Measurements from ENCODE around the gene NPTX2.

- TF ChIP-seq, protein P1, sequence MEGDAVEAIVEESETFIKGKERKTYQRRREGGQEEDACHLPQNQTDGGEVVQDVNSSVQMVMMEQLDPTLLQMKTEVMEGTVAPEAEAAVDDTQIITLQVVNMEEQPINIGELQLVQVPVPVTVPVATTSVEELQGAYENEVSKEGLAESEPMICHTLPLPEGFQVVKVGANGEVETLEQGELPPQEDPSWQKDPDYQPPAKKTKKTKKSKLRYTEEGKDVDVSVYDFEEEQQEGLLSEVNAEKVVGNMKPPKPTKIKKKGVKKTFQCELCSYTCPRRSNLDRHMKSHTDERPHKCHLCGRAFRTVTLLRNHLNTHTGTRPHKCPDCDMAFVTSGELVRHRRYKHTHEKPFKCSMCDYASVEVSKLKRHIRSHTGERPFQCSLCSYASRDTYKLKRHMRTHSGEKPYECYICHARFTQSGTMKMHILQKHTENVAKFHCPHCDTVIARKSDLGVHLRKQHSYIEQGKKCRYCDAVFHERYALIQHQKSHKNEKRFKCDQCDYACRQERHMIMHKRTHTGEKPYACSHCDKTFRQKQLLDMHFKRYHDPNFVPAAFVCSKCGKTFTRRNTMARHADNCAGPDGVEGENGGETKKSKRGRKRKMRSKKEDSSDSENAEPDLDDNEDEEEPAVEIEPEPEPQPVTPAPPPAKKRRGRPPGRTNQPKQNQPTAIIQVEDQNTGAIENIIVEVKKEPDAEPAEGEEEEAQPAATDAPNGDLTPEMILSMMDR (conservative IDR thresholded peaks at IDR 0.05; ENCODE audit: low read length), result no peak
- TF ChIP-seq EZH2phosphoT487 (IDR thresholded peaks at IDR 0.05; ENCODE audit: borderline replicate concordance, low read depth, low read length), result no peak
These were observed 46.1 kb upstream of the NPTX2 start for GRCh38 chr7:98571006-98571405.

Data from OCI-LY7 (cell line).